PC-3 (cell line): Measurements from ENCODE around the gene ZMYND15.

Experiments
- EZH2 ChIP-seq: fragments of 300-600 bp; sonication (generic); IDR thresholded peaks from one replicate; pipeline ENCODE4 v1.6.1; 2017; ENCODE audit warnings: antibody characterized with exemption, mild to moderate bottlenecking, low read length; ENCODE audit not compliant: unreplicated experiment
- EZH2phosphoT487 ChIP-seq: fragments of 300-600 bp; sonication (generic); IDR thresholded peaks from 2 replicates; pipeline ENCODE4 v1.6.1; 2018; ENCODE audit warnings: mild to moderate bottlenecking, antibody characterized with exemption, low read length, borderline replicate concordance
- TF ChIP-seq, protein P1 (sequence below): fragments of 300-600 bp; sonication (generic); conservative IDR thresholded peaks from 2 replicates; pipeline ENCODE4 v1.5.1; 2017; ENCODE audit warnings: antibody characterized with exemption, low read depth, mild to moderate bottlenecking, low read length

DNA sequence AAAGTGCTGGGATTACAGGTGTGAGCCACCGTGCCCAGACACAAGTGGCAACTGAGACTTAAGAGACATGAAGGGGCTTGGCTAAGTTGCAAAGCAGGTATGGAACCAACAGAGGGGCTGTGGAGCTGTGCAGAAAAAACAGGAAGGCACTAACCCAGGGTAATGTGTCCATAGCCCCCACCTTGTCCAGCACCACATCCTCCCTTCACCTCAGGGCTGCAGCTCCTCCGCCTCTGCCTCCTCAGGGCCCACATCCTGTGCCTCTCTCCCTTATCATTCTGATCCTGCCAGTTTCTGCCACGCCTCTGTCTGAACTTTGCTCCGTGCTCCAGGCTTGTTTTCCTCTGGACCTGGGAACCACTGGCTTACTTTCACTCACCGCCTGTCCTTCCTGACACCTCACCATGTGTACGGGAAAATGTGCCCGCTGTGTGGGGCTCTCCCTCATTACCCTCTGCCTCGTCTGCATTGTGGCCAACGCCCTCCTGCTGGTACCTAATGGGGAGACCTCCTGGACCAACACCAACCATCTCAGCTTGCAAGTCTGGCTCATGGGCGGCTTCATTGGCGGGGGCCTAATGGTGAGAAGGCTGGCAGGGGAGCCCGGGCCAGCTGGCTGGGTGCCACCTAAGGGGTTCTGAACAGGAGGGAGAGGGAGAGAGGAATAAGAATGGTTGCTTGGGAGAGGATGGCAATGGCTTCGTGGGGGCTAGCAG lies 32.0 kb downstream of the ZMYND15 start, which contains the start of gene TM4SF5:
- TF ChIP-seq, protein P1, sequence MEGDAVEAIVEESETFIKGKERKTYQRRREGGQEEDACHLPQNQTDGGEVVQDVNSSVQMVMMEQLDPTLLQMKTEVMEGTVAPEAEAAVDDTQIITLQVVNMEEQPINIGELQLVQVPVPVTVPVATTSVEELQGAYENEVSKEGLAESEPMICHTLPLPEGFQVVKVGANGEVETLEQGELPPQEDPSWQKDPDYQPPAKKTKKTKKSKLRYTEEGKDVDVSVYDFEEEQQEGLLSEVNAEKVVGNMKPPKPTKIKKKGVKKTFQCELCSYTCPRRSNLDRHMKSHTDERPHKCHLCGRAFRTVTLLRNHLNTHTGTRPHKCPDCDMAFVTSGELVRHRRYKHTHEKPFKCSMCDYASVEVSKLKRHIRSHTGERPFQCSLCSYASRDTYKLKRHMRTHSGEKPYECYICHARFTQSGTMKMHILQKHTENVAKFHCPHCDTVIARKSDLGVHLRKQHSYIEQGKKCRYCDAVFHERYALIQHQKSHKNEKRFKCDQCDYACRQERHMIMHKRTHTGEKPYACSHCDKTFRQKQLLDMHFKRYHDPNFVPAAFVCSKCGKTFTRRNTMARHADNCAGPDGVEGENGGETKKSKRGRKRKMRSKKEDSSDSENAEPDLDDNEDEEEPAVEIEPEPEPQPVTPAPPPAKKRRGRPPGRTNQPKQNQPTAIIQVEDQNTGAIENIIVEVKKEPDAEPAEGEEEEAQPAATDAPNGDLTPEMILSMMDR: no peak
- TF ChIP-seq EZH2 (no peak), EZH2phosphoT487 (no peak)
